Fibroblast of lung (primary cell): ENCODE measurements around the gene UBE3A.

Source experiments
- CTCF ChIP-seq, 2 donors: IDR thresholded peaks in 1 of 2; conservative IDR thresholded peaks in 1 of 2; 1 replicate in 1 of 2; 2 replicates in 1 of 2; pipeline ENCODE4 v1.5.1; 2011 to 2012; ENCODE audit warnings: low read length in 2 of 2, control low read depth in 1 of 2, inconsistent platforms in 1 of 2, low read depth in 1 of 2, mild to moderate bottlenecking in 1 of 2
- EZH2 ChIP-seq: IDR thresholded peaks from 2 replicates; pipeline ENCODE4 v1.5.1; 2012; ENCODE audit warnings: low read length, control low read depth, mild to moderate bottlenecking; ENCODE audit errors: missing control alignments

- TF ChIP-seq CTCF (conservative IDR thresholded peaks at IDR 0.05 in 1 of 2, IDR thresholded peaks at IDR 0.05 in 1 of 2; ENCODE audit: low read depth in 1 of 2, low read length in 2 of 2): no peak
- no peak for TF ChIP-seq EZH2
Measured at GRCh38 chr15:25455226-25455625, 16.4 kb upstream of the UBE3A start.
